Lower lobe of right lung (tissue), 2 donors: Measurements from ENCODE around the gene MAPKAPK2. TPM values are rescaled to one million over a fixed set of nuclear protein-coding genes. Genes with fewer than 3 reads are reported as not detected.

ENCODE experiments used
- ATAC-seq, 2 donors: fragments of 200-7000 bp; cut with Tn5 transposase; one replicate each; pipeline ENCODE4 v1.9.1; 2020 to 2022; ENCODE audit warnings: mild to moderate bottlenecking in 2 of 2, moderate library complexity in 2 of 2
- DNase-seq: peaks from one replicate; pipeline ENCODE4 v3.0.0-alpha.2; 2020
- H3K27ac ChIP-seq: fragments of 200-600 bp; one replicate; pipeline ENCODE4 v1.8.0; 2022
- H3K27me3 ChIP-seq: fragments of 200-600 bp; one replicate; pipeline ENCODE4 v1.8.0; 2022; ENCODE audit warnings: low read depth
- H3K36me3 ChIP-seq: fragments of 200-600 bp; one replicate; pipeline ENCODE4 v1.8.0; 2022; ENCODE audit warnings: mild to moderate bottlenecking
- H3K4me1 ChIP-seq: fragments of 200-600 bp; one replicate; pipeline ENCODE4 v1.8.0; 2022
- H3K4me3 ChIP-seq: fragments of 200-600 bp; one replicate; pipeline ENCODE4 v1.8.0; 2022; ENCODE audit warnings: mild to moderate bottlenecking
- H3K9me3 ChIP-seq: fragments of 200-600 bp; one replicate; pipeline ENCODE4 v1.8.0; 2022
- CTCF ChIP-seq: fragments of 200-600 bp; IDR thresholded peaks from one replicate; pipeline ENCODE4 v1.8.0; 2022; ENCODE audit warnings: antibody characterized with exemption, mild to moderate bottlenecking
- intact Hi-C: fragments of 100-400 bp; cut with DNase I; formaldehyde crosslinking; loops from one replicate; pipeline ENCODE4 v1.11.0; 2022
- total RNA-seq: library from RNA; stranded (reverse); fragmentation: NEBNext Ultra II Directional; extraction: Animal tissue kit (Norgen Biotek cat#: 25700); gene quantifications from one replicate; pipeline ENCODE4 v1.2.1, GENCODE V29; 2021
- donor health status: DM: no; HTN: yes; CAD: no; lungs with severe emphysema.

Gene MAPKAPK2
- total RNA-seq, 1 donor from 2014 or later: 87.0 TPM

- Histone ChIP-seq H3K4me3 (no peak overlapping the region), H3K27me3 (no peaks in the 10 kb centered on the region), H3K4me1 (peaks cover 70% of the 10 kb centered on the region), H3K9me3 (no peaks in the 10 kb centered on the region), H3K36me3 (no peaks in the 10 kb centered on the region), H3K27ac (no peak overlapping the region)
- DNase-seq: no peak
- intact Hi-C loops: no loop called here
- no peak for ATAC-seq
- TF ChIP-seq CTCF: no peak
These were observed 34.6 kb downstream of the MAPKAPK2 start for GRCh38 chr1:206719169-206719839.

- peaks cover 70% of the 10 kb centered on the region for H3K4me1 ChIP-seq
- no peaks in the 10 kb centered on the region for H3K36me3 ChIP-seq
- no peak overlapping the region for H3K27ac ChIP-seq
- no peak for TF ChIP-seq CTCF
- no peaks in the 10 kb centered on the region for H3K9me3 ChIP-seq
- H3K4me3 ChIP-seq: no peak overlapping the region
- no peak for ATAC-seq
- H3K27me3 ChIP-seq: no peaks in the 10 kb centered on the region
- intact Hi-C loops: no loop called here
- DNase-seq: no peak
These were observed 36.7 kb downstream of the MAPKAPK2 start for GRCh38 chr1:206721454-206721853.

GRCh38 chr1:206722751-206723461, 38.2 kb downstream of the MAPKAPK2 start:
- TF ChIP-seq CTCF: no peak
- peaks cover 60% of the 10 kb centered on the region for H3K4me1 ChIP-seq
- peak overlapping the region; percentile 11 for H3K4me3 ChIP-seq
- peak overlapping the region; percentile 78 for H3K27ac ChIP-seq
- ATAC-seq (no peak), DNase-seq (no peak)
- intact Hi-C loops: no loop called here
- H3K27me3 ChIP-seq: no peaks in the 10 kb centered on the region
- H3K36me3 ChIP-seq: no peaks in the 10 kb centered on the region
- H3K9me3 ChIP-seq: no peaks in the 10 kb centered on the region

- Histone ChIP-seq H3K27me3 (no peaks in the 10 kb centered on the region), H3K27ac (peak overlapping the region; percentile 78), H3K4me1 (peaks cover 56% of the 10 kb centered on the region), H3K4me3 (peak overlapping the region; percentile 11), H3K36me3 (no peaks in the 10 kb centered on the region), H3K9me3 (no peaks in the 10 kb centered on the region)
- intact Hi-C loops: no loop called here
- DNase-seq (no peak), ATAC-seq (peak in 1 of 2 donors; percentile 1)
- no peak for TF ChIP-seq CTCF
These were observed 38.7 kb downstream of the MAPKAPK2 start for GRCh38 chr1:206723462-206723804.

GRCh38 chr1:206723805-206724472, 39.2 kb downstream of the MAPKAPK2 start:
- peak; percentile 83 for DNase-seq
- H3K4me3 ChIP-seq: peak overlapping the region; percentile 11
- intact Hi-C loops: no loop called here
- peaks cover 4% of the 10 kb centered on the region for H3K36me3 ChIP-seq
- H3K27me3 ChIP-seq: no peaks in the 10 kb centered on the region
- no peak for TF ChIP-seq CTCF
- peak overlapping the region; percentile 78 for H3K27ac ChIP-seq
- peak; percentile 92 for ATAC-seq
- peaks cover 56% of the 10 kb centered on the region for H3K4me1 ChIP-seq
- no peaks in the 10 kb centered on the region for H3K9me3 ChIP-seq
